ENCODE measurements around the gene HOXC10.
A peak's percentile ranks its signal among the peaks of the same experiment; 100 is the strongest.

Gene HOXC10

GRCh38 chr12:54030442-54030801, 45.5 kb downstream of the HOXC10 start:
- Histone ChIP-seq H3K4me1 (ENCODE audit: control insufficient read depth, low read length) (peaks cover 28% of the 10 kb centered on the region), H3K9me2 (replicated peaks; ENCODE audit: control insufficient read depth, low read length) (no peaks in the 10 kb centered on the region), H3K27ac (ENCODE audit: low read depth, low read length) (no peak overlapping the region), H3K36me3 (ENCODE audit: control insufficient read depth, low read length) (no peaks in the 10 kb centered on the region), H3K4me3 (ENCODE audit: low read length) (no peak overlapping the region), H3K9me3 (ENCODE audit: control insufficient read depth, insufficient read depth, low read length) (no peaks in the 10 kb centered on the region), H3K4me2 (ENCODE audit: low read length) (no peak overlapping the region), H3F3A (ENCODE audit: control insufficient read depth, insufficient read depth) (no peaks in the 10 kb centered on the region), H3K79me2 (ENCODE audit: control insufficient read depth, low read length) (no peaks in the 10 kb centered on the region), H4K20me1 (ENCODE audit: control insufficient read depth, insufficient read depth, low read depth, low read length) (no peaks in the 10 kb centered on the region), H3K27me3 (ENCODE audit: control insufficient read depth, low read length) (peaks cover 76% of the 10 kb centered on the region)
- TF ChIP-seq EZH2phosphoT487 (IDR thresholded peaks at IDR 0.05; ENCODE audit: borderline replicate concordance, low read length) = no peak
- TF ChIP-seq CTCF (IDR thresholded peaks at IDR 0.05; ENCODE audit: low read depth, low read length, poor library complexity, severe bottlenecking) = no peak

- no peaks in the 10 kb centered on the region for H3F3A ChIP-seq (ENCODE audit: control insufficient read depth, insufficient read depth)
- H3K9me2 ChIP-seq (replicated peaks; ENCODE audit: control insufficient read depth, low read length) = no peaks in the 10 kb centered on the region
- no peaks in the 10 kb centered on the region for H4K20me1 ChIP-seq (ENCODE audit: control insufficient read depth, insufficient read depth, low read depth, low read length)
- peaks cover 70% of the 10 kb centered on the region for H3K27me3 ChIP-seq (ENCODE audit: control insufficient read depth, low read length)
- no peak overlapping the region for H3K4me3 ChIP-seq (ENCODE audit: low read length)
- H3K36me3 ChIP-seq (ENCODE audit: control insufficient read depth, low read length) = no peaks in the 10 kb centered on the region
- no peak overlapping the region for H3K4me2 ChIP-seq (ENCODE audit: low read length)
- H3K27ac ChIP-seq (ENCODE audit: low read depth, low read length) = no peak overlapping the region
- H3K4me1 ChIP-seq (ENCODE audit: control insufficient read depth, low read length) = peaks cover 23% of the 10 kb centered on the region
- no peak for TF ChIP-seq CTCF (IDR thresholded peaks at IDR 0.05; ENCODE audit: low read depth, low read length, poor library complexity, severe bottlenecking)
- peak; percentile 66; the same call in 1 of the 2 replicates for TF ChIP-seq EZH2phosphoT487 (IDR thresholded peaks at IDR 0.05; ENCODE audit: borderline replicate concordance, low read length)
- H3K9me3 ChIP-seq (ENCODE audit: control insufficient read depth, insufficient read depth, low read length) = no peaks in the 10 kb centered on the region
- H3K79me2 ChIP-seq (ENCODE audit: control insufficient read depth, low read length) = no peaks in the 10 kb centered on the region
These were observed 46.0 kb downstream of the HOXC10 start for GRCh38 chr12:54030889-54031471.

DNA sequence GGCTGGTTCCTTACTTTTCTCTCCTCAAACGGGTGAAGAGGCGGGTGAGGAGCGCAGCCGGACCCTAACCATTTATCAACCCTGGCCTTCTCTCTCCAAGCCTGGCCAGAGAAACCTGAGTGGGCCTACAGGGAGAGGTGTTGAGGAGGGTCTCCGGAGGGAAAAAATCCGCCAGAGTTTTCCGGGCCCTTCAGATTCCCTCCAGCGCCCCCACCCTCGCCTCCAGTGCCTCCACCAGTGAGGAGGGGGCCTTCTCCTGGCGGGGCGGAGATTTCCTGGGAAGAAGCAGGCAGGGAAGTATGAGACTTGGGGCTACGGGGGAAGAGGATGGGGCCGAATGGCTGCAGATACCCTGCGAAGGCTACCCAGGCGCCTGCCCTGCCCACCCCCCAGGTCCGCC, 46.5 kb downstream of the HOXC10 start:
- Histone ChIP-seq H3K4me2 (ENCODE audit: low read length) (no peak overlapping the region), H3K4me3 (ENCODE audit: low read length) (no peak overlapping the region), H3F3A (ENCODE audit: control insufficient read depth, insufficient read depth) (no peaks in the 10 kb centered on the region), H3K36me3 (ENCODE audit: control insufficient read depth, low read length) (no peaks in the 10 kb centered on the region), H3K9me3 (ENCODE audit: control insufficient read depth, insufficient read depth, low read length) (no peaks in the 10 kb centered on the region), H3K27me3 (ENCODE audit: control insufficient read depth, low read length) (peaks cover 65% of the 10 kb centered on the region), H3K27ac (ENCODE audit: low read depth, low read length) (no peak overlapping the region), H3K4me1 (ENCODE audit: control insufficient read depth, low read length) (peaks cover 25% of the 10 kb centered on the region), H3K9me2 (replicated peaks; ENCODE audit: control insufficient read depth, low read length) (no peaks in the 10 kb centered on the region), H4K20me1 (ENCODE audit: control insufficient read depth, insufficient read depth, low read depth, low read length) (no peaks in the 10 kb centered on the region), H3K79me2 (ENCODE audit: control insufficient read depth, low read length) (no peaks in the 10 kb centered on the region)
- no peak for TF ChIP-seq EZH2phosphoT487 (IDR thresholded peaks at IDR 0.05; ENCODE audit: borderline replicate concordance, low read length)

DNA sequence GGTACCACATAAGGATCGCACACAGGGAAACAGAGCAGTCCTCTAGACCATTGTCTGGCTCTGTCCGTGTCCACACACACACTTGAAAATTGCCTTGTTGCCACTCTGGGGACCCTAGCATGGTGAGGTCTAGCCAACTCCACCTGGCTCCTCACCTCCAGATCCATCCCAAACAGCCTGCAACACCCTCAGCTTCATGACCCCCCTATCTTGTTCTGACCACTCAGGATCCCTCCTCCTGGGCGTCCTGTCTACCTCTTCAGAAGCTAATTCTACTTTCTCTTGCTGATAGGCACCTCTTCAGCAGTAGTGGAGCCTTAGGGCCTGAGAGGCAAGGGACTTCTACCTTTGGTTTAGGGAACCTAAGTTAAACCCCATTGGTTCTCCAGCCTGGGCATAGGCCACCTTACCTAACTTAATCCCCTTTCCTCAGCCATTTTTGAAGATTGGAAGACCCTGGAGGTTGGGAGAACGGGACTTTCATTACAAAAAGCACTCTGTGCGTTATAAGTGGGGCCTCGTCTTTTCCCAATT, 47.2 kb downstream of the HOXC10 start:
- Histone ChIP-seq H3K9me3 (ENCODE audit: control insufficient read depth, insufficient read depth, low read length) (no peaks in the 10 kb centered on the region), H3K4me2 (ENCODE audit: low read length) (peak overlapping the region; percentile 58; the same call in 1 of the 2 replicates), H3K27ac (ENCODE audit: low read depth, low read length) (no peak overlapping the region), H3K79me2 (ENCODE audit: control insufficient read depth, low read length) (no peaks in the 10 kb centered on the region), H3F3A (ENCODE audit: control insufficient read depth, insufficient read depth) (no peaks in the 10 kb centered on the region), H3K4me1 (ENCODE audit: control insufficient read depth, low read length) (peaks cover 27% of the 10 kb centered on the region), H4K20me1 (ENCODE audit: control insufficient read depth, insufficient read depth, low read depth, low read length) (no peaks in the 10 kb centered on the region), H3K27me3 (ENCODE audit: control insufficient read depth, low read length) (peaks cover 64% of the 10 kb centered on the region), H3K4me3 (ENCODE audit: low read length) (no peak overlapping the region), H3K36me3 (ENCODE audit: control insufficient read depth, low read length) (no peaks in the 10 kb centered on the region), H3K9me2 (replicated peaks; ENCODE audit: control insufficient read depth, low read length) (no peaks in the 10 kb centered on the region)
- TF ChIP-seq EZH2phosphoT487 (IDR thresholded peaks at IDR 0.05; ENCODE audit: borderline replicate concordance, low read length) (no peak), CTCF (IDR thresholded peaks at IDR 0.05; ENCODE audit: low read depth, low read length, poor library complexity, severe bottlenecking) (no peak)

Data from DOHH2 (cell line).